Hepatocyte (in vitro differentiated cells): ENCODE data around the gene NFYC. TPM values are rescaled to one million over a fixed set of nuclear protein-coding genes. Genes with fewer than 3 reads are reported as not detected.

Source experiments
- DNase-seq: peaks from one replicate; pipeline ENCODE4 v3.0.0-alpha.2; 2016; ENCODE audit warnings: low spot score
- H2AFZ ChIP-seq: fragments of 200-600 bp; sonication (generic); 2 replicates; pipeline ENCODE4 v1.6.0; 2016; ENCODE audit warnings: antibody characterized with exemption, mild to moderate bottlenecking
- H3K27ac ChIP-seq: fragments of 200-600 bp; sonication (generic); 2 replicates; pipeline ENCODE4 v1.5.1; 2016; ENCODE audit warnings: mild to moderate bottlenecking
- H3K27me3 ChIP-seq: fragments of 200-600 bp; sonication (generic); 2 replicates; pipeline ENCODE4 v1.6.1; 2016
- H3K36me3 ChIP-seq: fragments of 200-600 bp; sonication (generic); replicated peaks from 2 replicates; pipeline ENCODE4 v1.5.1; 2016; ENCODE audit warnings: low read depth; ENCODE audit not compliant: insufficient read depth
- H3K4me1 ChIP-seq: fragments of 200-600 bp; sonication (generic); 2 replicates; pipeline ENCODE4 v1.5.1; 2016; ENCODE audit warnings: mild to moderate bottlenecking, moderate library complexity; ENCODE audit not compliant: insufficient read depth
- H3K4me2 ChIP-seq: fragments of 200-600 bp; sonication (generic); 2 replicates; pipeline ENCODE4 v1.6.0; 2016
- H3K4me3 ChIP-seq: fragments of 200-600 bp; sonication (generic); 2 replicates; pipeline ENCODE4 v1.5.1; 2016; ENCODE audit warnings: mild to moderate bottlenecking
- H3K79me2 ChIP-seq: fragments of 200-600 bp; sonication (generic); 2 replicates; pipeline ENCODE4 v1.6.0; 2017; ENCODE audit warnings: mild to moderate bottlenecking
- H3K9me2 ChIP-seq: fragments of 200-600 bp; sonication (generic); replicated peaks from 2 replicates; pipeline ENCODE4 v1.6.0; 2017; ENCODE audit warnings: mild to moderate bottlenecking; ENCODE audit not compliant: insufficient read depth
- H3K9me3 ChIP-seq: fragments of 200-600 bp; sonication (generic); 2 replicates; pipeline ENCODE4 v1.5.1; 2016; ENCODE audit warnings: low read depth, mild to moderate bottlenecking
- H4K20me1 ChIP-seq: fragments of 200-600 bp; sonication (generic); 2 replicates; pipeline ENCODE4 v1.6.0; 2016; ENCODE audit warnings: mild to moderate bottlenecking; ENCODE audit not compliant: insufficient read depth, poor library complexity, severe bottlenecking
- CTCF ChIP-seq: fragments of 200-600 bp; sonication (generic); IDR thresholded peaks from 2 replicates; pipeline ENCODE4 v1.5.1; 2016; ENCODE audit warnings: antibody characterized with exemption, mild to moderate bottlenecking; ENCODE audit not compliant: poor library complexity
- EZH2 ChIP-seq: fragments of 200-600 bp; sonication (generic); IDR thresholded peaks from 2 replicates; pipeline ENCODE4 v1.6.1; 2016; ENCODE audit warnings: antibody characterized with exemption, mild to moderate bottlenecking, borderline replicate concordance
- EZH2phosphoT487 ChIP-seq: fragments of 200-600 bp; sonication (generic); IDR thresholded peaks from one replicate; pipeline ENCODE4 v1.6.1; 2018; ENCODE audit warnings: antibody characterized with exemption, mild to moderate bottlenecking, low read depth, moderate library complexity; ENCODE audit not compliant: unreplicated experiment, severe bottlenecking
- WGBS: methylation state at CpG from one replicate; pipeline ENCODE4 v1.1.6; 2016; ENCODE audit warnings: low lambda C conversion rate; ENCODE audit errors: missing lambda C conversion rate; 5-methylcytosine and 5-hydroxymethylcytosine counted together
- polyA plus RNA-seq: library from polyadenylated mRNA; unstranded; fragments of >200 nt; fragmentation: Nextera tagmentation; extraction: Ambion mirVana; gene quantifications from 2 replicates; pipeline ENCODE4 v1.2.1, GENCODE V29; 2016
- total RNA-seq: library from RNA; depleted of rRNA; stranded (reverse); fragments of >200 nt; gene quantifications from 2 replicates; pipeline ENCODE4 v1.2.3, GENCODE V29; 2014

Gene NFYC
- total and polyA plus RNA-seq, 2 experiments from 2014 or later = 44.1 to 52.5 TPM

DNA sequence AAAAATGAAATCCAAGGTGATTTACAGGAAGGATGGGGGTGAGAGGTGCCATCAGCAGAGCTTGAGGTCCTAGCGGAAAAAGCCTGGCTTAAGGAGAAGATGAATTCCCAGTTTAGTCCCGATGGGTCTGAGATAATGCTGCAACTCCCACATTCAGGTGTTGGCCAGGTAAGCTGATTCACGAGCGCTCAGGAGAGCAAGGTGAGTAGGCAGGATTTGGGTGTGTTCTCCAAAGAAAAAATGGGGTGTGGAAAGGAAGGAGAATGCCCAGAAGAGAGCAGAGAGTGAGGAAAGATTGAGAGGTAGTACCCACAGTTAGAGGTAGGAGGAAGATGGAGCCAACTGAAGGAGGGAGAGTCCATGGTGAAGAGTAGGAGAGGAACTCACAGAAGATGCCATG, 38.5 kb upstream of the NFYC start:
- TF ChIP-seq EZH2phosphoT487 (no peak), EZH2 (no peak), CTCF (no peak)
- H3K9me3 ChIP-seq = no peaks in the 10 kb centered on the region
- no peaks in the 10 kb centered on the region for H4K20me1 ChIP-seq
- H3K27me3 ChIP-seq = peaks cover 22% of the 10 kb centered on the region
- no peaks in the 10 kb centered on the region for H3K79me2 ChIP-seq
- no peaks in the 10 kb centered on the region for H3K4me1 ChIP-seq
- H3K4me3 ChIP-seq = no peak overlapping the region
- DNase-seq = no peak
- no peak overlapping the region for H3K27ac ChIP-seq
- H3K9me2 ChIP-seq = no peaks in the 10 kb centered on the region
- no peak overlapping the region for H2AFZ ChIP-seq
- H3K4me2 ChIP-seq = no peak overlapping the region
- H3K36me3 ChIP-seq = no peaks in the 10 kb centered on the region
- 93% methylated on average over 4 of the region's 4 CpGs for WGBS

DNA sequence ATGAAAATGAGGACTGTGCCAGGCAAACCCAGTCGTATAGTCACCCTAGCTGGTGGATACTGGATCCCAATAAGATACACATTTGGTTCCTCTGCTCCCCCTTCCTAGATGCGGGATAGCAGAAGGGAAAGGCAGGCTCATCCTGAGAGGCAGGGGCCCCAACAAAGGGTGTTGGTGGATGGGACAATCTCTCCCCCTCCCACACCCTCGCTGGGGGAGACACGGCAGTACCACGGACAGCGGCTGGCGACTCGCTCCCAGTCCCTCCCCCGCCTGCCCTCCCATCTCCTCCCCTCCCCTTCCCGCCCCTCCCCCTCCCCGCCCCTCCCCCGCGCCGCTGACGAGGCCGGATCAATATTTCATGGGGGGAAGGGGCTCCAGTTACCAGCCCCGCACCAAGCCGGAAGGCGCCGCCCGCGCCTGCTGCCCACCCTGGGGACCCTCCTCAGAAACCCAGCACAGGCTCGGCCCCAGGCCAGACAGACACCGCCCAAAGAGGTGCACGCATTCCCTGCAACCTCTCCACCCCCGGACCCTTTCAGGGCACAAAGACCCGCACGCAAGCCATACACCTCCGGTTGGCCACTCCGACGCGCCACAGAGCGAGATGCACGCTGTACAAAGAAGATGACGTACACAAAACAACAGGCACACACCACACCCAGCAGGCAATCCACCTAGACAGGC, 37.5 kb upstream of the NFYC start:
- no peak overlapping the region for H3K4me3 ChIP-seq
- no peaks in the 10 kb centered on the region for H3K79me2 ChIP-seq
- H3K9me3 ChIP-seq = no peaks in the 10 kb centered on the region
- TF ChIP-seq CTCF = no peak
- TF ChIP-seq EZH2phosphoT487 = no peak
- no peak for TF ChIP-seq EZH2
- peaks cover 22% of the 10 kb centered on the region for H3K27me3 ChIP-seq
- WGBS = 10% methylated on average over 21 of the region's 35 CpGs
- no peaks in the 10 kb centered on the region for H3K9me2 ChIP-seq
- H3K4me1 ChIP-seq = peaks cover under 1% of the 10 kb centered on the region
- no peaks in the 10 kb centered on the region for H3K36me3 ChIP-seq
- DNase-seq = peak; percentile 58
- H2AFZ ChIP-seq = no peak overlapping the region
- peak overlapping the region; percentile 64 for H3K4me2 ChIP-seq
- H3K27ac ChIP-seq = no peak overlapping the region
- H4K20me1 ChIP-seq = no peaks in the 10 kb centered on the region

DNA sequence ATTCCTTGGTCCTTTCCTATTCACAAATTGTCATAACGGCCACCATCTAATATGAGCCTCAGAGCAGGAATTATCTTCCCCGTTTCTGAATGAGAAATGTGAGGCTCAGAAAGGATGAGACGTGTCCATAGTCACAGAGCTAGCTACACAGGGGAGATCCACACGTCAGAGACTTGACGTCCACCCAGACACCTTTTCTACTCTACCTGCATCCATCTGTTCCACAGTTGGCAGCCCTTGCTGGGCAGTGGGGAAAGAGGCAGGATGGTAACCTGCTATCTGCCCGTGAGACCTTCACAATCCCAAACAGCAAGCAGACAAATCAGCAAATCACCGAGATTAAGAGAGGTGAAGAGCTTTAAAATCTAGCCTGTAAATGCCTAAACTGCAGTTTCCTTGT, 34.5 kb upstream of the NFYC start:
- DNase-seq = no peak
- H3K36me3 ChIP-seq = no peaks in the 10 kb centered on the region
- H3K4me2 ChIP-seq = no peak overlapping the region
- no peak overlapping the region for H3K4me3 ChIP-seq
- H3K9me3 ChIP-seq = no peaks in the 10 kb centered on the region
- H3K79me2 ChIP-seq = no peaks in the 10 kb centered on the region
- 90% methylated on average over 7 of the region's 7 CpGs for WGBS
- peaks cover 22% of the 10 kb centered on the region for H3K27me3 ChIP-seq
- no peak overlapping the region for H2AFZ ChIP-seq
- H3K27ac ChIP-seq = no peak overlapping the region
- no peaks in the 10 kb centered on the region for H4K20me1 ChIP-seq
- peaks cover 11% of the 10 kb centered on the region for H3K4me1 ChIP-seq
- no peaks in the 10 kb centered on the region for H3K9me2 ChIP-seq
- TF ChIP-seq EZH2 (no peak), EZH2phosphoT487 (no peak), CTCF (no peak)
